ENCODE measurements around the gene CUEDC1. TPM values are rescaled to one million over a fixed set of nuclear protein-coding genes. Genes with fewer than 3 reads are reported as not detected.

CUEDC1 gene
- total RNA-seq, 1 experiment from 2014 or later = 5.0 TPM

- no peak for DNase-seq (ENCODE audit: low read depth)
These were observed 116.8 kb downstream of the CUEDC1 start for GRCh38 chr17:57838453-57838852.

- no peak for DNase-seq (ENCODE audit: low read depth)
These were observed 119.8 kb downstream of the CUEDC1 start for GRCh38 chr17:57835333-57835900.

DNA sequence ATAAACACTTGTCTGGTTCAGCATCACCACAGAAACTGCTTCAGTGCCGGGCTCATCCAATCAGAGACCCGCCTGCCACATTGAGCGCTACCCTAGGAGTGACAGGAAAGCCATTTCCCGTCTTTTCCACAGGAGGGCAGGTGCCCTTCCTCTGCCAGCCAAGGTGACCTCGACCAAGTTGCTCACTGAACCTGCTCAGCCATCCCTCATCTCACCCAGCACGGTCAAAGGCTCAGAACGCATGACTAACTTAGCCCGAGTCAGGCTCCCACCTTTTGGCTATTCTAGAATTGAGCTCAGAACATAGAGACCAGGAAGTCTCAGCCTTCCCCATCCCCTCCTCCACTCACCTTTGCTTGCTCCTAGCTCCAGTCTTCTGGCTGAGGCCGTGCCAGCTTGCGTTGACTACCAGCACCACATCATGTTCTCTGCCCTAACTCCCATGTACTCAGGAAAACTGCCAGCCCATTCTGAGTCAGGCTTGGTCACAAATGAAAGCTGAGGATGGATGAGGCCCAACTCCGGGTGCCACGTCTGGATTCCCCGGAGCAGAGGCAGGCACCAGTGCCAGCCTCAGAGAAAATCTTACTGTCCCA is 121.0 kb downstream of the CUEDC1 start:
- DNase-seq (ENCODE audit: low read depth) = peak; percentile 66

DNA sequence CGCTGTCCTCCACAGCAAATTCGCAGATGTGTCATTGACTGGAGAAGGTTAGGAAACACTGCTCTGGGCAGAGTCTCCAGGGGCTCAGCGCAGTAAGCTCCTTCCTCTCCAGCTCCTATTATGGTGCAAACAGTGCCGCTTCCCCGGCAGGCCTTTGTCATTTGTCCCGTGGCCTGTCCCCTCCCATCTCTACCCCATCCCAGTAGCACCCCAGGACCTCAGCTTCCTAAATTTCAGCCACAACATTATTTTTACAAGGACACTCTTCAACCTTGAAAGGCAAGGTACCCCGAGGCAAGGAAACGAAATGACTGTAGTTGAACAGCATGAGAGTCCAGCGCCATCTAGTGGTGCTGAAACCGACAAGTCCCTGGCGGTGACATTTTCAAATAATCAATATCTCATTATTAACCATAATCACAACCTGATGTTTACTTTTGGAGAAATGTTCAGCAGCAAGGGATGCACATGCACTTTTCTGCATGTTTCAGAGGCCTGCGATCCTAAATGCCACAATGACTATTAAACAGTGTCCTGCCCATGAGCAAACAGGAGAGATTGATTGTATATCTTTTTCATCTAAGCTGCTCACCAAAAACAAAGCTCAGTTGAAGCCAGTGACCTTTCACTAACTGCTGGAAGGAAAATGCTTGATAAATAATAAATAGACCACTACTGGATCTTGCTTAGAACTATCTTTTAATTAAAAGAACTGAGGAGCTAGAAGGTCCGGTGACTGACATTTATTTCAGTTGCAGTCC is 121.9 kb downstream of the CUEDC1 start:
- peak; percentile 57 for DNase-seq (ENCODE audit: low read depth)

DNA sequence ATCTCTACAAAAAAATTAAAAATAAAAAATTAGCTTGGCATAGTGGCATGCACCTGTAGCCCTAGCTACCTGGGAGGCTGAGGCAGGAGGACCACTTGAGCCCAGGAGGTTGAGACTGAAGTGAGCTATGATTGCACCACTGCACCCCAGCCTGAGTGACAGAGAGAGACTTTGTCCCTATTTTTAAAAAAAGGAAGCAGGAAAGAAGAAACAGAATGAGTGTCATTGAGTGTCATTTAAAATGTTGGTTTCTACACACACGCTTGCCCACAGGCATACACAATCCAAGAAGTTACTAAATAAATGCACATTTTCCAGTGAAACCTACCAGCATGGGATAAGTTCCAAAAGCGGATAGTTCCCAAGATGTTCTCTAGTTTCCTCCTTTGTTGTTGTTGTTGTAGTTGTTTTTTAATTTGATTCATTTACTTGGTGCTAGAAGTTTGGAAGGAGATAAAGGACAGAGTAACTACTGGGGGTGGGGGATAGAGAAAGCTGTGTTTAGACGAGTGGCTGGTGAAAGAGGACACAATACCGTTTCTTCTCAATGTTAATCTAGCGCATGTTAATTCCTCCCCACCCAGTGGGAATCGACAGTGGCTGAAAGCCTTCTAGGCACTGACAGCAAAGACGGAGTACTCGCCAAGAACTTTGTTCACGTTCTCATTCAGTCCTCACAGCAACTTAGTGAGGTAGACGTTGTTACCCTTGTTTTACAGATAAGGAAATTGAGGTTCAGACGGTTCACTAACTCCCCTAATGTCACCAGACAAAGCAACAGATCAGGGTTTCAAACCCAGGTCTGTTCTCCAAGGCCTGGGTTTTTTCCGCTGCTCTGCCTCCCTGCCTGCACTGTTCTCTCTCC is 122.7 kb downstream of the CUEDC1 start:
- DNase-seq (ENCODE audit: low read depth) = no peak

GRCh38 chr17:57830880-57831279 is 124.3 kb downstream of the CUEDC1 start:
- no peak for DNase-seq (ENCODE audit: low read depth)

GRCh38 chr17:57823469-57824401 is 131.5 kb downstream of the CUEDC1 start:
- DNase-seq (ENCODE audit: low read depth) = no peak

DNA sequence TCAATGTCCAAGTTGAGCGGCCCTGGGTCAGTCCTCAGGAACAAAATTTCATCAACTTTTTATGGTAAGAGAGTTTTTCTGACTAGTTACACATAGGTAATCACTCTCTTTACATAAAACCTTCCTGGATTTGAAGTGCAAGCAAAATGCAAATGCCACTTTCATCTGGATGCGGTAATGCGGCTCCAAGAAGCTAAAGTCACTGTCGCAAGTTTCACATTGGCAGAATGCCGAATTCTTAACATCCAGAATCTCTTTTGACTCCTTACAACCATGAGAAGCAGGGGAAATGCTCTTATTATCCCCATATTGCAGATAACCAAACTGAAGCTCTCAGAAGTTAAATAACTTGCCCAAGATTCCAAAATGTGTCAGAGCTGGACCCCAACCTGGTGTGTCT is 135.3 kb downstream of the CUEDC1 start:
- DNase-seq (ENCODE audit: low read depth) = no peak

DNA sequence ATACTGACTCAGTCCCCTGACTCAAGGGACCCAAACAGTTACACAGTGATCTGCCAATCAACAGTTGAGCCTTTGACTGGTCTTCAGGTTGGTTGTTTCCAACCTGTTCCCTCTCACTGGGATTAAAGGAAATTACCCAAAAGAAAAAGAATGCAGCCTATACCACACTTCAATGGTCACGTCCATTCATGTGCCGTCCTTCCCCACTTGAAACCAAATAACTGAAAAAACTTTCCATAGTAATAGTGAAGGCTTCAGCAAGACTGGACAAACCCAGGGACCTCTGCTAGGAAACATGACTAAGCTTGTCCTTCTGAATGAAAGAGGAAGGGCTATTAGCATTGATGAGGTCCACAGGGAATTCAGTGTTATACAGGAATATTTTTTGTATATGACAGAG is 135.9 kb downstream of the CUEDC1 start:
- no peak for DNase-seq (ENCODE audit: low read depth)

DNA sequence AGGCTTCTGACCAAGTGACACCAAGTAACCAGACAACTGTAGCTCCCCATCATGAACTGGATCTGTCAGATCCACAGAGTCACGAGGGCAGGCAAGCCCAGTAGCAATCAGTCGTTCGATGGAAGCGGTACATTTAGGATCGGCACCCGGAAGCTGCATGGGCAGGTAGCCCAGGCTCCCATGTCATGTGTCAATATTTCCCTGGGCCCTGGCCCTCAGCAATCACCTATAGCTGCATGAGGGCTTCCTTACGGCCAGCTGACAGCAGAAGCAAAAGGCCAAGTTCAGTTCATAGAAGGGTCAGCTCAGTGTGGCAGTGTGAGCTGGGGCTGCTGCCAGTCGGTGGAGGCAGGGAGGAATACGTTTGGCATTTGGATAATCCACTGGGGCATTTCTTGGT is 137.1 kb downstream of the CUEDC1 start:
- DNase-seq (ENCODE audit: low read depth) = no peak

DNA sequence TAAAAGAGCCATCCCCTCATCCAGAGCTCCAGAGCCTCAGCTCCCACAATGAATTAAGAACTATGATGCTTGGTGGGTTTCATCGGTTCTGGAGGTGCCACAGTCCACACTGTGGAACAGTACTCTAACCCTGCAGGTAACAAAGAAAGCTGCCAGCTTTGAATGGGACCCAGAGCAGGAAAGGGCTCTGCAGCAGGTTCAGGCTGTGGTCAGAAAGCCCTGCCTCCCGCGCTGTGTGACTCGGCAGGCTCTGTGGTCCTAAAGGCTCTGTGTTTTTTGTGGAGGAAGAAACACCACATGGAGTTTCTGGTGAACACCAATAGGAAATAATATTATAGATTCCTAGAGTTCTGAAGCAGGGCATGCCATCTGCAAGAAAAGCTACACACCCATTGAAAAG is 137.9 kb downstream of the CUEDC1 start:
- no peak for DNase-seq (ENCODE audit: low read depth)

DNA sequence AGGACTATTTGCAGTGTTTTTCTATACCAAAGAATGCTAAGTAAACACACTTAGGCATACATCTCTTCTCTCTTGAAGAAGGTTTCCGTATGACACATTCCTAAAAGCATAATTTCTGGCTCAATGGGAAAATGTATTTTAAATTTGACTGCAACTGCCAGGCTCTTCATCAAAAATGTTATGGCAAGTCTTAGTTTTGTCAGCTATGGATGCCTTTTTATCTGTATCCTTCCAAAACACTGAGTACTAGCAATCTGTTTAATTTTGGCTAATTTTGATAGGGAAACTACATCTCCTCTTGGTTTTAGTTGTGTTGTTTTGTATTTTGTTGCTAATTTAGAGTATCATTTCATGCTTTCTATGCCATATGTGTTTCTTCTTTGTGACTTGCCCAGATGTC is 140.8 kb downstream of the CUEDC1 start:
- no peak for DNase-seq (ENCODE audit: low read depth)

GRCh38 chr17:57811638-57812280 is 143.5 kb downstream of the CUEDC1 start:
- peak; percentile 10 for DNase-seq (ENCODE audit: low read depth)

Other genes with a start within 250 kb of the CUEDC1 start
- not detected in 2 replicates for gene CCDC182, start 210.1 kb downstream of the CUEDC1 start, total RNA-seq (2014; rRNA removed; shearing (Covaris generic))
- 34.0 and 51.2 TPM in 2 replicates for gene MRPS23, start 105.4 kb downstream of the CUEDC1 start, total RNA-seq (2014; rRNA removed; shearing (Covaris generic))
- 27.3 and 33.1 TPM in 2 replicates for gene VEZF1, start 32.8 kb upstream of the CUEDC1 start, total RNA-seq (2014; rRNA removed; shearing (Covaris generic))
- gene SRSF1, start 51.8 kb upstream of the CUEDC1 start, total RNA-seq (2014; rRNA removed; shearing (Covaris generic)) = 499 and 574 TPM in 2 replicates
- gene DYNLL2, start 128.0 kb upstream of the CUEDC1 start, total RNA-seq (2014; rRNA removed; shearing (Covaris generic)) = 5.5 and 8.8 TPM in 2 replicates
- 0.06 TPM in 1 of 2 replicates, not detected in the other for gene OR4D1, start 193.0 kb upstream of the CUEDC1 start, total RNA-seq (2014; rRNA removed; shearing (Covaris generic))
- not detected in 2 replicates for gene OR4D2, start 211.6 kb upstream of the CUEDC1 start, total RNA-seq (2014; rRNA removed; shearing (Covaris generic))
- gene EPX, start 237.3 kb upstream of the CUEDC1 start, total RNA-seq (2014; rRNA removed; shearing (Covaris generic)) = not detected in 2 replicates

Measured in Daoy (cell line).